Activated CD8-positive, alpha-beta memory T cell treated with anti-CD3 and anti-CD28 coated beads, Interleukin-2, amount 10 ng/mL, durations not matched to agents 7 days and 5 days (primary cell): ENCODE results near the gene LCE3B. TPM values are rescaled to one million over a fixed set of nuclear protein-coding genes. Genes with fewer than 3 reads are reported as not detected.

Experiments
- total RNA-seq, 2 experiments: library from RNA; stranded (reverse); gene quantifications; one replicate each; pipeline ENCODE4 v1.2.3, GENCODE V29; 2021

Gene LCE3B
- total RNA-seq, 2 experiments from 2014 or later: not detected

Other genes with a start within 250 kb of the LCE3B start
- not detected for gene CRNN, start 199.5 kb upstream of the LCE3B start, total RNA-seq
- gene LCE5A, start 103.0 kb upstream of the LCE3B start, total RNA-seq: not detected
- not detected for gene CRCT1, start 99.3 kb upstream of the LCE3B start, total RNA-seq
- gene LCE3E, start 47.0 kb upstream of the LCE3B start, total RNA-seq: not detected
- not detected for gene LCE3D, start 33.3 kb upstream of the LCE3B start, total RNA-seq
- not detected for gene LCE3C, start 13.6 kb upstream of the LCE3B start, total RNA-seq
- not detected for gene LCE3A, start 9.3 kb downstream of the LCE3B start, total RNA-seq
- gene LCE2D, start 49.6 kb downstream of the LCE3B start, total RNA-seq: not detected
- gene LCE2C, start 61.5 kb downstream of the LCE3B start, total RNA-seq: not detected
- gene LCE2B, start 72.3 kb downstream of the LCE3B start, total RNA-seq: not detected
- gene LCE2A, start 84.5 kb downstream of the LCE3B start, total RNA-seq: not detected
- gene LCE4A, start 94.3 kb downstream of the LCE3B start, total RNA-seq: not detected
- gene KPRP, start 144.2 kb downstream of the LCE3B start, total RNA-seq: not detected
- gene LCE1F, start 161.3 kb downstream of the LCE3B start, total RNA-seq: not detected
- gene LCE1E, start 172.4 kb downstream of the LCE3B start, total RNA-seq: not detected
- not detected for gene LCE1D, start 182.9 kb downstream of the LCE3B start, total RNA-seq
- not detected for gene LCE1C, start 192.8 kb downstream of the LCE3B start, total RNA-seq
- not detected for gene LCE1B, start 198.2 kb downstream of the LCE3B start, total RNA-seq
- not detected for gene LCE1A, start 213.7 kb downstream of the LCE3B start, total RNA-seq
- gene LCE6A, start 229.0 kb downstream of the LCE3B start, total RNA-seq: not detected
- gene LCE7A, start 246.2 kb downstream of the LCE3B start, total RNA-seq: not detected